GM21717 (cell line): ENCODE data around the gene PTPN3.

Experiments
- ATAC-seq: cut with Tn5 transposase; IDR thresholded peaks from one replicate; pipeline ENCODE4 v1.9.1; 2021; ENCODE audit warnings: mild to moderate bottlenecking, moderate library complexity; ENCODE audit not compliant: unreplicated experiment

The PTPN3 gene

GRCh38 chr9:109478051-109478563, 20.0 kb downstream of the PTPN3 start:
- ATAC-seq: no peak

- ATAC-seq: no peak
These were observed 20.7 kb downstream of the PTPN3 start for GRCh38 chr9:109477258-109478050.

DNA sequence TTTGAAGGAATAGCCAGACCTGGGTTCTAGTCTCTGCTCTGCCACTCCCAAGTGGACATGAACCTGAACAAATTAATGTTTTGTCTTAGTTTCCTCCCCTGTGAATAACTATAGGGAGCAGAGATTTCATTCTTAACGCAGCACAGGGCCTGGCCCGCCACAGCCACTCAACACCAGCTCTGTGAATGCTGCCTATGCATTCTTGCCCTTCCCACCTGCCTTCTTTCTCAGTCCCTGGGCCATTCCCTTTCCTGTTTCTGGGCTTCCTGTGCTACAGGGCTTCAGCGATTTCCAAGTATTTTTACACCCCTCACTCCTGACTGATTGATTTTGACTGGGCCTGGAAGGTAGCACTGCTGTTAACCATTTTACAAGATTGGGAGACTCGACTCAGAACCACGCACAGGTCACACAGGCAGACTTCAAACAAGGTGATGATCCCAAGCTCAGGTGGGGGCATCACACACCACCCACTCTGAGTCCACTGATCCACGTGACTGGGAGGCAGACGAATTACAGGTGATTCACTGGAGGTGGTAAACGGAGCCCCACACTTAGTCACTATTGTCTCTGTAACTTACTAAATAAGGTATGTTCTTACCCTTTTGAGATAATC, 21.4 kb downstream of the PTPN3 start:
- ATAC-seq: no peak

DNA sequence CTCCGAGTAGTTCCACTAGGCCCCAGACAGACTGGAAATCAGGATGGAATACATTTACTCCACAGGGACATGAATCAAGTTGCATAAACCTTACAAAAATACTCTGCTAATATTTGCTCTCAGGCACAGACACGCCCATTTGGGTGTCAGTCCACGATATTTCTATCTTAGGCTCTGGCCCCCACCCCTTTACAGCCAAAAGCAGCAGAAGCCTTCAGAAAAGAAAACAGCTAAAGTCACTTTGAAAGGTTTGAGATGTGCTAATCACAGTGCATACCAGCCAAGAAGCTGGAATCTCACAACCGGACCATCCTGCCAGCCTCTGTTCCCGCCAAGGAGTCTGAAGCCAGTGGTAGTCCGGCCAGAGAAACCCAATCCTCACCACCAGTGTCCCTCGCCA, 22.6 kb downstream of the PTPN3 start:
- no peak for ATAC-seq

GRCh38 chr9:109474944-109475343, 23.2 kb downstream of the PTPN3 start:
- no peak for ATAC-seq

DNA sequence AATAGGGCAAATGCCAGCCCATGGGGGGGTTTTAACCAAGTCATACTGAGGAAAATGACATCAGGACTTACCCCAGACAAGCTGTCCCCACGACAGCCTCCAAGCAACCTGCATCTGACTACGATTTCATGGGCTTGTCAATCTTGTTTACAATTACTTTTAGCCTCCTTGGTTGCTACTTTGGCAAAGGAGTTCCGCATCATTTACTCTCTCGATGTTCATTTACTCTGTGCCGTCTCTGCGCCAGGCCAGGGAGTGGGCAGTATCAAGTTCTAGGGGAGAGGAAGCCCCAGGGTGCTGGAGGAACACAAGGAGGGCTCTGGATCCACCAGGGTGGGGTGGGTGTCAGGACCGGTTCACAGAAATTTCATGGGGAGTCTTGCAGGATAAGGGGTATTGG, 23.9 kb downstream of the PTPN3 start:
- ATAC-seq: no peak

GRCh38 chr9:109473329-109473728, 24.8 kb downstream of the PTPN3 start:
- no peak for ATAC-seq

- no peak for ATAC-seq
These were observed 26.4 kb downstream of the PTPN3 start for GRCh38 chr9:109471475-109472393.

GRCh38 chr9:109469646-109470358, 28.3 kb downstream of the PTPN3 start:
- peak; percentile 95 for ATAC-seq

- ATAC-seq: no peak
These were observed 29.2 kb downstream of the PTPN3 start for GRCh38 chr9:109468927-109469326.

- no peak for ATAC-seq
These were observed 30.2 kb downstream of the PTPN3 start for GRCh38 chr9:109467936-109468335.

- ATAC-seq: no peak
These were observed 31.2 kb downstream of the PTPN3 start for GRCh38 chr9:109466623-109467590.

GRCh38 chr9:109463924-109464625, 34.0 kb downstream of the PTPN3 start:
- peak; percentile 83 for ATAC-seq

DNA sequence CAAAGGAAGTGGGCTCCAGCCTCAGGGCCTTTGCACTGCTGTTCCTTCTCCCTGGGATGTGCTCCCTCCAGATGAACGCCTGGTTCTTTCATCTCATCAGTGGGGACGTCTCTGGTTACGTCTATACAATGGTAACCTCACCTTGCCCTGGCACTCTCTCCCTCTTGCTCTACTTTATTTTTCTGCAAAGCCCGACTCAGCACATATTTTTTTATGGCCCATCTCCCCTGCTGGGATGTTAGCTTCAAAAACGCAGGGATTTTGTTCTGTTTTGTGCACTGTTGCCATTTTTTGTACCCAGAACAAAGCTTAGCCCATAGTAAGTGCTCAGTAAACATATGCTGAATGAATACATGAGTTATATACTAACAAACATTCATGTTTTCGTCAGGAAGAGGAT, 37.5 kb downstream of the PTPN3 start:
- ATAC-seq: no peak

DNA sequence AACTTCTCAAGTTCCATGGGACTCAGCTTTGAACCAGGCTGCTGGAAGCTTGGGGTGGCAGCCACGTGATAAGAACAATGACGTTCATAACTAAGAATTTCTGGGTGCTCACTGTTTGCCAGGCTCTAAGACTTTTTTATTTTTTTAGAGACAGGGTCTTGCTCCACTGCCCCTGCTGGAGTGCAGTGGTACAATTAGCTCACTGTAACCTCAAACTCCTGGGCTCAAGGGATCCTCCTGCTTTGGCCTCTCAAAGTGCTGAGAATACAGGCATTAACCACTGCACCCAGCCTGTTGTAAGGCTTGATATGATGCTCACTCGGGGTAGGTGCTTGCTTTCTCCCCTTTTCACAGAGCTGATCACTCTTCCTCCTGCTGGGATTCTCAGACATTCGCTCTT, 38.7 kb downstream of the PTPN3 start:
- no peak for ATAC-seq

DNA sequence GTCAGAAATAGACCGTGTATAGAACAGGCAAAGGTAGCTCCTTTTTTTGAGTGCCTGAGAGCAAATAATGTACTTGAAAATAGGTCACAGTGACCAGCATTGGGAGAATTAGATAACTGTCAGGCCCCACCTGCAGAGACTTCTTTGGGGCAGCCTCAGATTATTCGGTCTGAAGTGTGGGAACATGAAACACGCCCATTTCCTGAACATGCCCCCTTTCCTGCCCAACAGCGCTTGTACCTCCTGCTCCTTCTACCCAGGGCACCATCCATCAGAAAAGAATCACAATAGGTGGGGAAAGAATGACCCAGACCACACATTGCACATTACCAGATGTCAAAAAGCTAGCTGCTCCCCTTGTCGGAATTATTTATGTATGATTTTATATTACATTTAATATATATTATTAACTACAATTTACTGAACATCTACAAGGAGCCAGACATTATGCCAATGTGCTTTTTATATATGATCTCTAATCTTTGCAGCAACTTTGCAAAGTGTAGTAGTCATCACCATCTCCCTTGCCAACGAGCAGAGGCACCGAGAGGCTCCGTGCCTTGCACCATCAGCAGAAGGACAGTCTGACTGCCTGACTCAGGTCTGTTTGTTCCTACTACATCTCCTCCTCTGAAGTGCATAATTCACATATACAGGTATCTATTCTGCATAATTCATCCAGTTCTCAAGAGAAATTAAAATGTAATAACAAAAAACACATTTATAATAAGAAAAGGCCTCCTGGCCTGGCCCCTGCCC, 39.5 kb downstream of the PTPN3 start:
- ATAC-seq: no peak

DNA sequence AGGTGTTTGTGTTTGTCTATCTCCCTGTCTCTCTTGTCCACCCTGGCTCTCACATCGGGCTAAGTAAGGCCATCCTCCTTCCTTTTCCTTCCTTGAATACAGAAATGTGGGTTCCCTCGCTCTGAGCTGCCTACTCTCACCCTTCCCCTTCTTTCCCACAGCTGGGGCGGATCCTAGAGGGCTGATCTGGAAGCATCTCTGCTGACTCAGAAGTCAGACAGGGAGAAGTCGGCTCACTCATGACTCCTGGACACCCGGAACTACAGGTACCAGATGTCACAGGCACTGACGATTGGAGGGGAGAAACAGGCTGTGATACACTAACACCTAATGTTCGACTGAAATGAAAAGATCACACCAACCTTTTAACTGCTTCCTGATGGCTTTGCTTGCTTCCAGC, 41.3 kb downstream of the PTPN3 start:
- no peak for ATAC-seq

DNA sequence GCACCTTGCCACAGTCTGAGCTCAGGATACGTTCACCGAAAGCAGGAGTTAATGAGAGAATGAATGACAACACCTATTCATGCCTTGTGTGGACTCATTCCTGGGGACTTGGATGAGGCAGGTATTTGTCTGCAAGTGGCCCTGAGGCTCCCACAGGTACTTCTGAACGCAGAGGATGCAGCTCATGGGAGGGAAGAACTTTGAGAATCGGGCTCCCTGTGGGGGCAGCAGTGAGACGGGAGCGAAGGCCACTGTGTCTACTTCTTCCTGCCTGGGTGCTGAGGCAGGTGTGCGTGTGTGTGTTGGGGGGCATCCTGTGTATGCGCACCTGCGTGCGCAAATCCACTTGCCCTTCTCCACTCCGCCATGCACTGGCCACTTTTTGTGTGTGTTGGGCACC, 42.2 kb downstream of the PTPN3 start:
- no peak for ATAC-seq
